GM23338 (cell line): ENCODE results near the gene LMAN2L. TPM values are rescaled to one million over a fixed set of nuclear protein-coding genes. Genes with fewer than 3 reads are reported as not detected.

Experiments used
- ATAC-seq: fragments of 200-7000 bp; cut with Tn5 transposase; 3 replicates; pipeline ENCODE4 v1.9.1; 2020
- DNase-seq: peaks from one replicate; pipeline ENCODE4 v3.0.0-alpha.2; 2015; ENCODE audit warnings: low spot score
- H2AFZ ChIP-seq: fragments of 200-600 bp; sonication (generic); 2 replicates; pipeline ENCODE4 v1.8.0; 2016; ENCODE audit warnings: antibody characterized with exemption, mild to moderate bottlenecking, moderate library complexity
- H3F3A ChIP-seq: fragments of 200-600 bp; sonication (generic); replicated peaks from 2 replicates; pipeline ENCODE4 v1.8.0; 2017; ENCODE audit warnings: antibody characterized with exemption, mixed run types, low read depth
- H3K27ac ChIP-seq: fragments of 200-600 bp; sonication (generic); 2 replicates; pipeline ENCODE4 v1.6.1; 2016; ENCODE audit warnings: low read depth
- H3K27me3 ChIP-seq: fragments of 200-600 bp; sonication (generic); 2 replicates; pipeline ENCODE4 v1.8.0; 2016; ENCODE audit warnings: mild to moderate bottlenecking, mixed run types, moderate library complexity; ENCODE audit not compliant: insufficient read depth
- H3K36me3 ChIP-seq: fragments of 200-600 bp; sonication (generic); 2 replicates; pipeline ENCODE4 v1.8.0; 2016; ENCODE audit warnings: mild to moderate bottlenecking; ENCODE audit not compliant: insufficient read depth
- H3K4me1 ChIP-seq: fragments of 200-600 bp; sonication (generic); 2 replicates; pipeline ENCODE4 v1.8.0; 2016; ENCODE audit warnings: mild to moderate bottlenecking, moderate library complexity; ENCODE audit not compliant: insufficient read depth
- H3K4me2 ChIP-seq: fragments of 200-600 bp; sonication (generic); 2 replicates; pipeline ENCODE4 v1.7.1; 2017; ENCODE audit warnings: mixed run types
- H3K4me3 ChIP-seq: fragments of 200-600 bp; sonication (generic); 2 replicates; pipeline ENCODE4 v1.6.1; 2016; ENCODE audit warnings: mixed run types
- H3K79me2 ChIP-seq: fragments of 200-600 bp; sonication (generic); replicated peaks from 2 replicates; pipeline ENCODE4 v1.8.0; 2017; ENCODE audit warnings: mild to moderate bottlenecking; ENCODE audit not compliant: insufficient read depth
- H3K9me2 ChIP-seq: fragments of 200-600 bp; sonication (generic); 2 replicates; pipeline ENCODE4 v1.8.0; 2017; ENCODE audit not compliant: insufficient read depth
- H4K20me1 ChIP-seq: fragments of 200-600 bp; sonication (generic); replicated peaks from 2 replicates; pipeline ENCODE4 v1.8.0; 2017; ENCODE audit warnings: mild to moderate bottlenecking; ENCODE audit not compliant: insufficient read depth
- H3K27ac Mint-ChIP-seq: 2 replicates; pipeline ENCODE4 v1.8.0; 2020; ENCODE audit warnings: inconsistent platforms, mild to moderate bottlenecking, moderate library complexity, mixed read lengths
- H3K27me3 Mint-ChIP-seq: 3 replicates; pipeline ENCODE4 v1.8.0; 2022; ENCODE audit warnings: low read depth, mild to moderate bottlenecking, moderate library complexity, mixed read lengths, inconsistent platforms; ENCODE audit not compliant: insufficient read depth, poor library complexity
- H3K36me3 Mint-ChIP-seq: 3 replicates; pipeline ENCODE4 v1.8.0; 2021; ENCODE audit warnings: low read depth, mild to moderate bottlenecking, inconsistent platforms, moderate library complexity, mixed read lengths
- H3K4me1 Mint-ChIP-seq: 3 replicates; pipeline ENCODE4 v1.8.0; 2020; ENCODE audit warnings: mild to moderate bottlenecking, inconsistent platforms, mixed read lengths
- H3K4me3 Mint-ChIP-seq: 3 replicates; pipeline ENCODE4 v1.8.0; 2021; ENCODE audit warnings: moderate library complexity, mild to moderate bottlenecking, inconsistent platforms, mixed read lengths
- H3K9me3 Mint-ChIP-seq: 3 replicates; pipeline ENCODE4 v1.8.0; 2020; ENCODE audit warnings: moderate library complexity, mild to moderate bottlenecking, inconsistent platforms, mixed read lengths
- CREB1 ChIP-seq: fragments of 250-450 bp; sonication (Bioruptor Pico); IDR thresholded peaks from 2 replicates; pipeline ENCODE4 v1.5.0; 2020; ENCODE audit warnings: low read depth, mild to moderate bottlenecking, moderate library complexity
- JUNB ChIP-seq: IDR thresholded peaks from one replicate; pipeline ENCODE4 v1.6.1; 2016; ENCODE audit warnings: antibody characterized with exemption; ENCODE audit not compliant: unreplicated experiment
- NANOG ChIP-seq: IDR thresholded peaks from 2 replicates; pipeline ENCODE4 v1.6.1; 2016; ENCODE audit warnings: antibody characterized with exemption, borderline replicate concordance
- POLR2AphosphoS5 ChIP-seq: IDR thresholded peaks from 2 replicates; pipeline ENCODE4 v1.6.1; 2016; ENCODE audit warnings: antibody characterized with exemption, low read depth
- ZNF114 ChIP-seq: fragments of 250-450 bp; sonication (Bioruptor Pico); IDR thresholded peaks from 2 replicates; pipeline ENCODE4 v1.5.0; 2020; ENCODE audit warnings: mild to moderate bottlenecking, moderate library complexity
- ZNF462 ChIP-seq: fragments of 250-450 bp; sonication (Bioruptor Pico); IDR thresholded peaks from 2 replicates; pipeline ENCODE4 v1.5.0; 2020; ENCODE audit warnings: mild to moderate bottlenecking, moderate library complexity
- polyA plus RNA-seq: library from polyadenylated mRNA; unstranded; fragments of >200 nt; fragmentation: Nextera tagmentation; extraction: Ambion mirVana; gene quantifications from 2 replicates; pipeline ENCODE4 v1.2.1, GENCODE V29; 2016
- total RNA-seq: library from RNA; depleted of rRNA; stranded (reverse); fragments of >200 nt; shearing (Covaris generic); gene quantifications from 2 replicates; pipeline ENCODE4 v1.2.3, GENCODE V29; 2014

Gene LMAN2L
- total and polyA plus RNA-seq, 2 experiments from 2014 or later = 11.8 to 15.8 TPM

- no peak overlapping the region for H3K4me3 Mint-ChIP-seq
- TF ChIP-seq ZNF114 (CRISPR knock-in tag) (no peak), CREB1 (CRISPR knock-in tag) (no peak)
- no peaks in the 10 kb centered on the region for H3K4me1 ChIP-seq
- peaks cover 16% of the 10 kb centered on the region; the same call in 2 of the 3 replicates for H3K36me3 Mint-ChIP-seq
- H3K27me3 ChIP-seq = no peaks in the 10 kb centered on the region
- no peak overlapping the region for H3K4me2 ChIP-seq
- no peak overlapping the region for H3K4me3 ChIP-seq
- H3K27ac Mint-ChIP-seq = no peak overlapping the region
- peaks cover 4% of the 10 kb centered on the region for H3K27me3 Mint-ChIP-seq
- H3F3A ChIP-seq = no peaks in the 10 kb centered on the region
- DNase-seq (no peak), ATAC-seq (no peak)
- H3K4me1 Mint-ChIP-seq = no peaks in the 10 kb centered on the region
- H3K79me2 ChIP-seq = no peaks in the 10 kb centered on the region
- no peaks in the 10 kb centered on the region for H3K9me3 Mint-ChIP-seq
- H2AFZ ChIP-seq = no peak overlapping the region
- H3K27ac ChIP-seq = no peak overlapping the region
- H4K20me1 ChIP-seq = peaks cover 3% of the 10 kb centered on the region; the same call in 1 of the 2 replicates
- no peaks in the 10 kb centered on the region for H3K36me3 ChIP-seq
- no peaks in the 10 kb centered on the region for H3K9me2 ChIP-seq
Measured at GRCh38 chr2:96700086-96700485, 39.8 kb downstream of the LMAN2L start.

DNA sequence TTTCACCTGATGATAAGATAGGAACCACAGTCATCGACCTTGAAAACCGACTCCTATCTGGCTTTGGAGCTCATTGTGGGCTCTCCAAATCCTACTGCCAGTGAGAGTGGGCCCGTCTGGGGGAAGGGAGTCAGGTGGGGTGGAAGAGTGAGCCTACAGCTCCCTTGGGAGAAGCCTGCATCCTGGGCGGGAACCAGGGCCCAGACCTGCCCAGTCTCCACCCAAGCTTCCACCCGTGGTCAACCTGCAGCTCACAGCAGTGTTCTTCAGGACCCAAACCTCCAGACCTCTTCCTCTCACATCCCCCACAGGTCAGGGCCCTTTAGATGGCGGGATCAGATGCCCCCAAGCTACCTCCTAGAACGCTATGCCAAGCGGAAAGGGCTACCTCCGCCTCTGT, 40.2 kb downstream of the LMAN2L start:
- no peaks in the 10 kb centered on the region for H3K27me3 ChIP-seq
- no peak for ATAC-seq
- no peak overlapping the region for H3K4me3 ChIP-seq
- no peaks in the 10 kb centered on the region for H3K79me2 ChIP-seq
- no peaks in the 10 kb centered on the region for H3F3A ChIP-seq
- H4K20me1 ChIP-seq = peaks cover 1% of the 10 kb centered on the region; the same call in 1 of the 2 replicates
- H3K36me3 Mint-ChIP-seq = peaks cover 14% of the 10 kb centered on the region; the same call in 2 of the 3 replicates
- no peaks in the 10 kb centered on the region for H3K9me2 ChIP-seq
- no peak for TF ChIP-seq NANOG
- TF ChIP-seq ZNF114 (CRISPR knock-in tag) = no peak
- TF ChIP-seq CREB1 (CRISPR knock-in tag) = no peak
- no peak for TF ChIP-seq ZNF462
- no peak for TF ChIP-seq POLR2AphosphoS5
- no peak for TF ChIP-seq JUNB
- H3K36me3 ChIP-seq = no peaks in the 10 kb centered on the region
- H2AFZ ChIP-seq = no peak overlapping the region
- H3K9me3 Mint-ChIP-seq = no peaks in the 10 kb centered on the region
- no peak overlapping the region for H3K27ac Mint-ChIP-seq
- H3K4me1 Mint-ChIP-seq = no peaks in the 10 kb centered on the region
- DNase-seq = no peak
- no peaks in the 10 kb centered on the region for H3K4me1 ChIP-seq
- H3K27me3 Mint-ChIP-seq = peaks cover 4% of the 10 kb centered on the region
- H3K4me3 Mint-ChIP-seq = no peak overlapping the region
- H3K27ac ChIP-seq = no peak overlapping the region
- H3K4me2 ChIP-seq = no peak overlapping the region
